Common myeloid progenitor, CD34-positive (primary cell): ENCODE results near the gene SRI. TPM values are rescaled to one million over a fixed set of nuclear protein-coding genes. Genes with fewer than 3 reads are reported as not detected.
"Not testable (repeated sequence)": the region's sequence is repeated elsewhere in the genome, so short reads cannot be mapped to it uniquely, and the experiment has no call there.

Source experiments
- CTCF ChIA-PET: fragments of 350-600 bp; sonication (Branson Sonifier 250); formaldehyde crosslinking; loops from one replicate; lab custom pipeline; 2021; ENCODE audit warnings: antibody characterized with exemption; lab: Charles Lee
- POLR2A ChIA-PET: fragments of 350-600 bp; sonication (Branson Sonifier 250); formaldehyde crosslinking; loops from one replicate; lab custom pipeline; 2021; ENCODE audit warnings: antibody characterized with exemption; lab: Charles Lee
- DNase-seq, 3 donors: peaks; one replicate each; pipeline versions ENCODE4 v3.0.0 to v3.0.0-alpha.2; 2013
- H3K27ac ChIP-seq, 2 experiments: 1 replicate in 1 of 2; 2 replicates in 1 of 2; pipeline ENCODE4 v1.7.0; 2013; ENCODE audit warnings: inconsistent platforms in 2 of 2, low read length in 2 of 2, mild to moderate bottlenecking in 2 of 2, low read depth in 1 of 2, moderate library complexity in 1 of 2; ENCODE audit not compliant: severe bottlenecking in 2 of 2, insufficient read depth in 1 of 2, poor library complexity in 1 of 2
- H3K27me3 ChIP-seq, 5 experiments: replicated peaks in 2 of 5; 1 replicate in 3 of 5; 2 replicates in 2 of 5; pipeline versions ENCODE4 v1.6.1 to v1.7.0; 2013; ENCODE audit warnings: low read length in 4 of 5, mild to moderate bottlenecking in 2 of 5, moderate library complexity in 2 of 5, inconsistent platforms in 1 of 5; ENCODE audit not compliant: insufficient read depth in 5 of 5, control insufficient read depth in 4 of 5
- H3K36me3 ChIP-seq, 4 experiments: 1 replicate in 2 of 4; 2 replicates in 2 of 4; pipeline versions ENCODE4 v1.6.1 to v1.7.0; 2013; ENCODE audit warnings: low read length in 3 of 4, control low read depth in 1 of 4, mild to moderate bottlenecking in 1 of 4; ENCODE audit not compliant: control insufficient read depth in 4 of 4, insufficient read depth in 4 of 4
- H3K4me1 ChIP-seq, 4 experiments: 1 replicate in 3 of 4; 2 replicates in 1 of 4; pipeline versions ENCODE4 v1.6.1 to v1.7.1; 2013; ENCODE audit warnings: low read length in 3 of 4, mild to moderate bottlenecking in 3 of 4, control low read depth in 1 of 4, inconsistent platforms in 1 of 4, moderate library complexity in 1 of 4; ENCODE audit not compliant: control insufficient read depth in 4 of 4, insufficient read depth in 4 of 4; ENCODE audit errors: control extremely low read depth in 1 of 4
- H3K4me3 ChIP-seq, 7 experiments: 1 replicate in 4 of 7; 2 replicates in 3 of 7; pipeline versions ENCODE4 v1.5.1 to v1.7.0; 2013; ENCODE audit warnings: mild to moderate bottlenecking in 7 of 7, low read length in 6 of 7, moderate library complexity in 6 of 7, inconsistent platforms in 2 of 7, low read depth in 2 of 7, control low read depth in 1 of 7; ENCODE audit not compliant: insufficient read depth in 4 of 7, control insufficient read depth in 1 of 7; ENCODE audit errors: extremely low read depth in 1 of 7
- H3K9me3 ChIP-seq, 5 experiments: 1 replicate in 4 of 5; 2 replicates in 1 of 5; pipeline versions ENCODE4 v1.6.1 to v1.7.1; 2013; ENCODE audit warnings: low read length in 4 of 5, mild to moderate bottlenecking in 2 of 5, inconsistent platforms in 1 of 5, low read depth in 1 of 5, moderate library complexity in 1 of 5; ENCODE audit not compliant: control insufficient read depth in 4 of 5, insufficient read depth in 2 of 5; ENCODE audit errors: control extremely low read depth in 1 of 5
- WGBS: methylation state at CpG from one replicate; pipeline ENCODE4 v1.1.5; 2013; ENCODE audit not compliant: insufficient coverage; 5-methylcytosine and 5-hydroxymethylcytosine counted together
- polyA plus RNA-seq: library from polyadenylated mRNA; unstranded; fragments of 120-200 nt; gene quantifications from one replicate; pipeline ENCODE4 v1.2.1, GENCODE V29; 2013

The SRI gene
- polyA plus RNA-seq = 114 TPM

DNA sequence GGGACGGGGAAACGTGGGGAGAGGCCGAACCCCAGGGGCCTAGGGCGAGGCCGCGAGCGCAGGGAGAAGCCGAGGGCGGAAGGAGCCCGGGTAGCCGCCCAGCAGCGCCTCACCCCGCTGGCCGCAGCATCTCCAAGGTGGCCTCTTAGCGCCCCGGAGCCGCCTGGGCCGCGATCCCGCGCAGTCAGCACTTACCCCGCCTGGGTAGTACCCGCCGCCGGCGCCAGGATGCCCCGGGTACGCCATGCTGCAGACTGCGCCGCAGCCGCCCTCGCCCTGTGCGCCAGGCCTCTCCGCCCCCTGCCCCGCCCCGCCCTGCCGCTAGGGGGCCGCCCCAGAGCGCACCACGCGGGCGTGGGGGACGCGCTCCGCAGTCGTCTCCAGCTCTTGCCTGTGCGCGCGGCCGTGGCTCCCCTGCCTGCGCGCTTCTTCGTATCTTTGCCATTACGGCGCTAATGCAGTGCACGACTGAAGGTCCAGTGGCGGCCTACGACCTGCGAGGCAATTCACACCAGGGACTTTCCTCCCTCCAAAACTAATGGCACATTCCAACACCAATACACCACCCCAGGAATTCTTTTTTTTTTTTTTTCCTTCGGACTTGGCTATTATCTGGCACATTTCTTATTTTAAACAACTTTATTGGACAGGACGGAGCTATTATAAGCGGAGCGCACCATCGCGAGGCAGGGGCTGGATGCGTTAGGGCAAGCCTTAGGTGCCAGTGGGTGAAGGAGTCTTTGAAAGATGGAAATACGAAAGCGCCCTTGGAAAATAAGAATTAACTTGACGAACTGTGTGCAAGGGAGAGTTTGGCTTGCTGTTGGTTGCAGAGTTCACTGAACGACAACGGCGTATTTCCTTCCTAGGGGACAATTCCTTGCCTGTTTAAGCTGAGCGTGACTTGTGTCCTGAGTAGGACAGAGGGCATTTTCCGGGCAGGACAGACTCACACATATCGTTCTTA, at the start of gene SRI:
Gene SRI, minus strand, starts transcription at position 258 of the 967 bp plus-strand sequence. Its CDS starts 12 bp downstream, at position 246.
- ChIA-PET POLR2A (interaction anchor here (0.6 kb wide), 1 partner anchor 284 kb away, joined by 3 read pairs; no protein-coding TSS in a partner anchor), CTCF (interaction anchor here (0.5 to 1.5 kb wide), 2 partner anchors 9 to 13 kb away, joined by 3 to 6 read pairs; no protein-coding TSS in a partner anchor)
- Histone ChIP-seq H3K27ac (peak within 1 kb of the TSS; percentile 97 to 98), H3K36me3 (peaks cover 6 to 18% (median 15%) of the 10 kb centered on the region in 4 experiments), H3K9me3 (no peaks in the 10 kb centered on the region), H3K27me3 (no peaks in the 10 kb centered on the region), H3K4me1 (peaks cover 21 to 39% (median 28%) of the 10 kb centered on the region in 4 experiments), H3K4me3 (peak within 1 kb of the TSS; percentile 83 to 98 (median 93))
- peak; percentile 92 to 95 (median 92) for DNase-seq
- WGBS = 0% methylated on average over 55 of the region's 75 CpGs

GRCh38 chr7:88269586-88269985, 49.7 kb upstream of the SRI start:
- 100% methylated on average over 1 of the region's 3 CpGs for WGBS
- Histone ChIP-seq H3K27ac (no peak overlapping the region), H3K36me3 (no peaks in the 10 kb centered on the region), H3K4me1 (peaks cover 0 to 6% (median 0%) of the 10 kb centered on the region in 4 experiments), H3K27me3 (no peaks in the 10 kb centered on the region), H3K4me3 (no peak overlapping the region), H3K9me3 (no peaks in the 10 kb centered on the region)
- ChIA-PET POLR2A (no interaction called here), CTCF (no interaction called here)
- no peak for DNase-seq

DNA sequence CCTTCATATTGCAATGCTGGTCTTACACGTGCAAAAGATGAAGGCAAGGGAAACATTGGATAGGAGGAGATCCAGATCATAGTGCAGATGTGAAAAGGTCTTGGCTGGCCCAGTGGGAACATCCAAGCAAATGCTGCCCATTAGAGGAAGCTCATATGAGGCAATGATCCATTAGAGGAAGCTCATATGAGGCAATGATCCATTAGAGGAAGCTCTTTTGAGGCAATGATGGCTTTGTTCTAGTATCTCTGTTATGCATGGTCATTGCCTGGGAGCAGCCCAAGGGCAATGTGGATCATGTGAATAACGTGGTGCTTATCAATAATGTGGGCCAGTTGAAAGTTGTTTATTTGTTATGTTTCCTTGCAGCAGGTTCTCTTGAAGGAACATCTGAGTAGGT, 49.0 kb upstream of the SRI start:
- Histone ChIP-seq H3K27ac (no peak overlapping the region), H3K27me3 (no peaks in the 10 kb centered on the region), H3K9me3 (peaks cover 0 to 2% (median 0%) of the 10 kb centered on the region in 5 experiments), H3K36me3 (no peaks in the 10 kb centered on the region), H3K4me3 (no peak overlapping the region), H3K4me1 (peaks cover 0 to 6% (median 0%) of the 10 kb centered on the region in 4 experiments)
- DNase-seq = peak in 2 of 3 donors; percentile 2 to 9
- ChIA-PET CTCF (no interaction called here), POLR2A (no interaction called here)
- 29% methylated on average over 1 of the region's 2 CpGs for WGBS

DNA sequence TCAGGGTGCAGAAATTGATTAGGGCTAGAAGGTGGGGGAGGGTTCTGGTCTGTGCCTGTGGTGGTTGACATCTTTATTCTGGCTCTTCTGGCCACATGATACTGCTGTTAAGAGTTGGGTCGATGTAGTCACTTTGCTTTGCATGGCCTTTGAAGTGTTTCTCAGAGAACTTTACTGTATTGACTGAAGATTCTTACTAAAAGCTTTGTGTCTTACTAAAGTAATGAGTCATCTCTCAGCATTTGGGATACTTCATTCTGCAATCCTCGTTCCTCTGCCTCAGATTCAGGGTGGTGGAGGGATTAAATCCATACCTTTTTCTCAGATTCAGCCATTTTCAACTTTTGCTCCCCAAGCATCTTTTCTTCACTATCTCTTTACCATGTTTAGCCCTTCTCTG, 48.2 kb upstream of the SRI start:
- Histone ChIP-seq H3K27ac (no peak overlapping the region), H3K4me1 (peaks cover 0 to 6% (median 0%) of the 10 kb centered on the region in 4 experiments)

GRCh38 chr7:88267421-88267820, 47.6 kb upstream of the SRI start:
- Histone ChIP-seq H3K4me1 (peaks cover 0 to 6% (median 0%) of the 10 kb centered on the region in 4 experiments), H3K27me3 (no peaks in the 10 kb centered on the region), H3K4me3 (no peak overlapping the region), H3K27ac (no peak overlapping the region), H3K36me3 (no peaks in the 10 kb centered on the region), H3K9me3 (peaks cover 0 to 2% (median 0%) of the 10 kb centered on the region in 5 experiments)
- DNase-seq = no peak
- ChIA-PET CTCF (no interaction called here), POLR2A (no interaction called here)
- WGBS = 95% methylated on average over 3 of the region's 4 CpGs

More for the DNA sequence above, 48.2 kb upstream of the SRI start:
- no peak for DNase-seq
- CTCF ChIA-PET = no interaction called here
- POLR2A ChIA-PET = no interaction called here
- Histone ChIP-seq H3K9me3 (peaks cover 0 to 2% (median 0%) of the 10 kb centered on the region in 5 experiments), H3K27me3 (no peaks in the 10 kb centered on the region), H3K36me3 (no peaks in the 10 kb centered on the region), H3K4me3 (no peak overlapping the region)
- WGBS = 100% methylated on average over 2 of the region's 2 CpGs

- H3K9me3 ChIP-seq, H3K4me3 ChIP-seq, H3K4me1 ChIP-seq, H3K36me3 ChIP-seq, H3K27me3 ChIP-seq, H3K27ac ChIP-seq, POLR2A ChIA-PET: not testable (repeated sequence)
- CTCF ChIA-PET = interaction anchor here (0.7 kb wide), 1 partner anchor 39 kb away, joined by 3 read pairs; no protein-coding TSS in a partner anchor
- DNase-seq = peak; percentile 12 to 66 (median 45)
- WGBS = 58% methylated on average over 2 of the region's 3 CpGs
These were observed 45.1 kb upstream of the SRI start for GRCh38 chr7:88264987-88265386.

DNA sequence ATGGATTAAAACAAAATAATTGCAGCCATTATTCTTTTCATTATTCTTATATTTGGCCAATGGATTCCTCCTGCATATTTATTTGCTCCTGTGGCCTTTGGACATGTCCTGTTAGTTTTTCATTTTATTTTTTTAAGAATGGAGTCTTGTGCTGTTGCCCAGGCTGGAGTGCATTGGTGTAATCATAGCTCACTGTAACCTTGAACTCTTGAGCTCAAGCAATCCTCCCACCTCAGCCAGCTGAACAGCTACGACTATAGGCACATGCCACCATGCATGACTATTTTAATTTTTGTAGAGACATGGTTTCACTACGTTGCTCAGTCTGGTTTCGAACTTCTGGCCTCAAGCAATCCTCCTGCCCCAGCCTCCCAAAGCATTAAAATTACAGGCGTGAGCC, 42.7 kb upstream of the SRI start:
- CTCF ChIA-PET = no interaction called here

More for the DNA sequence above, 42.7 kb upstream of the SRI start:
- POLR2A ChIA-PET = no interaction called here
- Histone ChIP-seq H3K36me3 (no peaks in the 10 kb centered on the region), H3K4me3 (no peak overlapping the region), H3K9me3 (peaks cover 0 to 2% (median 0%) of the 10 kb centered on the region in 5 experiments), H3K27ac (no peak overlapping the region), H3K4me1 (peaks cover 0 to 2% (median 0%) of the 10 kb centered on the region in 4 experiments), H3K27me3 (no peaks in the 10 kb centered on the region)
- DNase-seq = no peak
- 100% methylated on average over 4 of the region's 4 CpGs for WGBS
